ENCODE data around the gene SPATA12. TPM values are rescaled to one million over a fixed set of nuclear protein-coding genes. Genes with fewer than 3 reads are reported as not detected.

SPATA12 gene
- total RNA-seq, 1 donor from 2014 or later: not detected

DNA sequence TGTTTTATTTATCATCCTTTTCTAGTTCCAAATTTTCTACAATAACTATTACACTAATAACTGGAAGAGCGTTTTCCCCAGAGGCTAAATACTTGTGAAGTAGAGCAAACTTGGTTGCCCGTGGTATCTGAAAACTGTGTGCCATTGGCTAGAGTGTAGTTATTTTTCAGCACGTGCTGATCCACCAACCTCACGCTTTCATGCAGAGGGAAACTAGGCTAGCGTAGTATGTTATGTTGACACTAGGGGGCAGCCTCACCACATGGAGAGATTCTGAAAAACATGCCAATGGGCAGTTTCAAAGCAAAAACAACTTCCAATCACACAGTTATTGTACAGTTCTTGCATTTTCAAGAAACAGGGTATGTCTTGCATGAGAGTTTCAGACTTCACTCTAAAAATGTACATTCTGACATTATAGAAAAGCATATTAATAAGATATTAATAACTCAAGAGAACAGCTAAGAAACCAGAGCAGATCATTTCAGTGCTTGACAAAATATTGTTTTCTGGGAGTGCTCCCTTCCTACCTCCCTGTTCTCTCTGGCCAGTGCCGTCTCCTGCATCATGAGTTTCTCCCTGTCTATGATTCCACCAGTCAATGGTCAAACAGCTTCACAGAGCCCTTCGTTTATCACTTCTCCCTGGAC, 39.7 kb downstream of the SPATA12 start:
- no peak for DNase-seq
- Histone ChIP-seq H3K27me3 (ENCODE audit: low read depth) (no peaks in the 10 kb centered on the region), H3K4me3 (no peak overlapping the region), H3K36me3 (peaks cover 40% of the 10 kb centered on the region), H3K4me1 (no peaks in the 10 kb centered on the region), H3K27ac (replicated peaks) (no peak overlapping the region), H3K9me3 (replicated peaks) (no peaks in the 10 kb centered on the region)
- TF ChIP-seq, protein P1, sequence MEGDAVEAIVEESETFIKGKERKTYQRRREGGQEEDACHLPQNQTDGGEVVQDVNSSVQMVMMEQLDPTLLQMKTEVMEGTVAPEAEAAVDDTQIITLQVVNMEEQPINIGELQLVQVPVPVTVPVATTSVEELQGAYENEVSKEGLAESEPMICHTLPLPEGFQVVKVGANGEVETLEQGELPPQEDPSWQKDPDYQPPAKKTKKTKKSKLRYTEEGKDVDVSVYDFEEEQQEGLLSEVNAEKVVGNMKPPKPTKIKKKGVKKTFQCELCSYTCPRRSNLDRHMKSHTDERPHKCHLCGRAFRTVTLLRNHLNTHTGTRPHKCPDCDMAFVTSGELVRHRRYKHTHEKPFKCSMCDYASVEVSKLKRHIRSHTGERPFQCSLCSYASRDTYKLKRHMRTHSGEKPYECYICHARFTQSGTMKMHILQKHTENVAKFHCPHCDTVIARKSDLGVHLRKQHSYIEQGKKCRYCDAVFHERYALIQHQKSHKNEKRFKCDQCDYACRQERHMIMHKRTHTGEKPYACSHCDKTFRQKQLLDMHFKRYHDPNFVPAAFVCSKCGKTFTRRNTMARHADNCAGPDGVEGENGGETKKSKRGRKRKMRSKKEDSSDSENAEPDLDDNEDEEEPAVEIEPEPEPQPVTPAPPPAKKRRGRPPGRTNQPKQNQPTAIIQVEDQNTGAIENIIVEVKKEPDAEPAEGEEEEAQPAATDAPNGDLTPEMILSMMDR (IDR thresholded peaks at IDR 0.05; ENCODE audit: borderline replicate concordance): peak; percentile 95
- intact Hi-C loops (cut with micrococcal nuclease): loop anchor here (5.0 to 10.0 kb wide), 2 partner anchors 65 to 122 kb away; partner anchors contain the start of gene IL17RD

- peaks cover 23% of the 10 kb centered on the region for H3K36me3 ChIP-seq
- DNase-seq: no peak
- TF ChIP-seq, protein P1 (IDR thresholded peaks at IDR 0.05; ENCODE audit: borderline replicate concordance): no peak
- intact Hi-C loops (cut with micrococcal nuclease): loop anchor here (10.0 kb wide), 1 partner anchor 59 kb away; the partner anchor contains the start of gene IL17RD
- H3K4me1 ChIP-seq: peaks cover 7% of the 10 kb centered on the region
- peaks cover 3% of the 10 kb centered on the region for H3K27me3 ChIP-seq (ENCODE audit: low read depth)
- no peaks in the 10 kb centered on the region for H3K9me3 ChIP-seq (replicated peaks)
- no peak overlapping the region for H3K27ac ChIP-seq (replicated peaks)
- no peak overlapping the region for H3K4me3 ChIP-seq
Observed at GRCh38 chr3:57105585-57105984, 45.1 kb downstream of the SPATA12 start.

GRCh38 chr3:57108684-57109083, 48.2 kb downstream of the SPATA12 start:
- no peak overlapping the region for H3K27ac ChIP-seq (replicated peaks)
- peaks cover 7% of the 10 kb centered on the region for H3K4me1 ChIP-seq
- no peaks in the 10 kb centered on the region for H3K9me3 ChIP-seq (replicated peaks)
- DNase-seq: no peak
- peaks cover 3% of the 10 kb centered on the region for H3K27me3 ChIP-seq (ENCODE audit: low read depth)
- intact Hi-C loops (cut with micrococcal nuclease): loop anchor here (10.0 kb wide), 1 partner anchor 56 kb away; the partner anchor contains the start of gene IL17RD
- TF ChIP-seq, protein P1 (IDR thresholded peaks at IDR 0.05; ENCODE audit: borderline replicate concordance): no peak
- peaks cover 17% of the 10 kb centered on the region for H3K36me3 ChIP-seq
- H3K4me3 ChIP-seq: no peak overlapping the region

GRCh38 chr3:57109437-57110199, 49.2 kb downstream of the SPATA12 start:
- TF ChIP-seq, protein P1 (IDR thresholded peaks at IDR 0.05; ENCODE audit: borderline replicate concordance): no peak
- peaks cover 20% of the 10 kb centered on the region for H3K36me3 ChIP-seq
- H3K27me3 ChIP-seq (ENCODE audit: low read depth): peaks cover 3% of the 10 kb centered on the region
- DNase-seq: no peak
- H3K4me3 ChIP-seq: no peak overlapping the region
- intact Hi-C loops (cut with micrococcal nuclease): loop anchor here (10.0 kb wide), 1 partner anchor 55 kb away; the partner anchor contains the start of gene IL17RD
- H3K9me3 ChIP-seq (replicated peaks): no peaks in the 10 kb centered on the region
- no peak overlapping the region for H3K27ac ChIP-seq (replicated peaks)
- H3K4me1 ChIP-seq: peaks cover 7% of the 10 kb centered on the region

DNA sequence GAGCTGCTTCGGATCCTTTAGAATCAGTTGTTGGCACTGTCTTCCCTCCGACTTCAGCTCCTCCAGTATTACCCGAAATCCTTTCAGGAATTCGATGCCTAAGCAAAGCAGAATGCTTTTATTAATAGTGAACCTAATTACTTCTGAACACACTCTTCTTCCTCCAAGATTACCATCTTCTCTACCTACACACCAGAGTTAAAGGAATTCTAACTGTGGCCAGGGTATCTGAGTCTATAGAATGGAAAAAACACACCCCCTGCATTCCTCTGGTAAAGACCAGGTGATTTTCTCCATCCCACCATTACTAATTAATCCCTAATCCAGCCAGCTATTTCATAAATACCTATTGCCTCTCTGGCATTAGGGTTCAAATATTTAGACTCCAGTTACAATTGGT, 49.8 kb downstream of the SPATA12 start:
- intact Hi-C loops (cut with micrococcal nuclease): no loop called here
- Histone ChIP-seq H3K27ac (replicated peaks) (no peak overlapping the region), H3K9me3 (replicated peaks) (no peaks in the 10 kb centered on the region), H3K36me3 (peaks cover 15% of the 10 kb centered on the region), H3K4me1 (peaks cover 7% of the 10 kb centered on the region), H3K27me3 (ENCODE audit: low read depth) (peaks cover 3% of the 10 kb centered on the region), H3K4me3 (no peak overlapping the region)
- DNase-seq: no peak
- TF ChIP-seq, protein P1 (IDR thresholded peaks at IDR 0.05; ENCODE audit: borderline replicate concordance): no peak

Data from left ventricle myocardium inferior (tissue), 1 donor.